T-helper 17 cell (primary cell): ENCODE measurements around the gene GNB2. TPM values are rescaled to one million over a fixed set of nuclear protein-coding genes. Genes with fewer than 3 reads are reported as not detected.
"Not testable (repeated sequence)": the region's sequence is repeated elsewhere in the genome, so short reads cannot be mapped to it uniquely, and the experiment has no call there.

ENCODE experiments used
- ATAC-seq: fragments of 150-1000 bp; cut with Tn5 transposase; 2 replicates; pipeline ENCODE4 v1.10.0; 2021; ENCODE audit warnings: mild to moderate bottlenecking, moderate library complexity
- DNase-seq, 3 donors: peaks; one replicate each; pipeline versions ENCODE4 v3.0.0 to v3.0.0-alpha.2; 2020 to 2021
- H3K9me3 ChIP-seq: one replicate; pipeline ENCODE4 v1.7.0; 2013; ENCODE audit warnings: low read length, mild to moderate bottlenecking; ENCODE audit not compliant: control insufficient read depth, poor library complexity, severe bottlenecking
- H3K27ac Mint-ChIP-seq: one replicate; pipeline ENCODE4 v1.8.0; 2022; ENCODE audit warnings: mild to moderate bottlenecking, moderate library complexity, mixed read lengths
- H3K27me3 Mint-ChIP-seq: one replicate; pipeline ENCODE4 v1.8.0; 2022; ENCODE audit warnings: mixed read lengths
- H3K36me3 Mint-ChIP-seq: one replicate; pipeline ENCODE4 v1.8.0; 2022; ENCODE audit warnings: low read depth, mixed read lengths
- H3K4me1 Mint-ChIP-seq: one replicate; pipeline ENCODE4 v1.8.0; 2022; ENCODE audit warnings: mild to moderate bottlenecking, mixed read lengths
- H3K4me3 Mint-ChIP-seq: one replicate; pipeline ENCODE4 v1.8.0; 2022; ENCODE audit warnings: mild to moderate bottlenecking, moderate library complexity, mixed read lengths
- total RNA-seq, 4 donors: library from RNA in 2 of 4; stranded (reverse) in 2 of 4; gene quantifications; one replicate each; pipeline ENCODE4 v1.2.3 and lab custom pipeline; 2022 to 2026

The GNB2 gene
- total RNA-seq, 2 donors from 2014 or later, result 140 to 161 TPM

DNA sequence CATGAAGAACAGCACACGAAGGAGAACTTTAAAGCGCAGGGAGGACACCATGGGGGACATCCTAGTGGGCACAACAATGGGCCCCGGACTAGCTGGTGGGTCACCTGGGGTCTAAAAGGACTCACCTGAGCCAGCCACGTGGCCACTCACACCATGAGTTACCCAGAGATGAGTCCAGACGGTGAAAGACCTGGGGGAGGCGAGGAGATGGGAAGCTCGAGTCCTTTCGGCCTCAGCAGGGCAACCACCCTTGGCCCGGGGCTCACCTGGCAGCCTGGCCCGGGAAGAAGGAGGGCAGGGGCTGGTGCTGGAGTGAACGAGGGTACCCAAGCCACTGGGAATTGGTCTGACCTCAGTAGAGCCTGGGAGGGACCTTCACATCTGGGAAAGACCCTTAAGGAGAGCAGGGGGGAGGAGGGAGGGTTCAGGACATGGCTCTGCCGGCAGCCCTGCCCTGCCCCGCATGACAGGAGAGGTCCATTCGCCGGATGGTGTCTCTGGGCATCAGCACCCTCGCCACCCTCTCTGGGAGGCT is 14.9 kb downstream of the GNB2 start:
- peaks cover 26% of the 10 kb centered on the region for H3K4me1 Mint-ChIP-seq
- no peak for DNase-seq
- H3K27ac Mint-ChIP-seq, result peak overlapping the region; percentile 72
- peak overlapping the region; percentile 43 for H3K4me3 Mint-ChIP-seq
- no peaks in the 10 kb centered on the region for H3K36me3 Mint-ChIP-seq
- no peaks in the 10 kb centered on the region for H3K9me3 ChIP-seq
- no peak for ATAC-seq
- H3K27me3 Mint-ChIP-seq, result no peaks in the 10 kb centered on the region

DNA sequence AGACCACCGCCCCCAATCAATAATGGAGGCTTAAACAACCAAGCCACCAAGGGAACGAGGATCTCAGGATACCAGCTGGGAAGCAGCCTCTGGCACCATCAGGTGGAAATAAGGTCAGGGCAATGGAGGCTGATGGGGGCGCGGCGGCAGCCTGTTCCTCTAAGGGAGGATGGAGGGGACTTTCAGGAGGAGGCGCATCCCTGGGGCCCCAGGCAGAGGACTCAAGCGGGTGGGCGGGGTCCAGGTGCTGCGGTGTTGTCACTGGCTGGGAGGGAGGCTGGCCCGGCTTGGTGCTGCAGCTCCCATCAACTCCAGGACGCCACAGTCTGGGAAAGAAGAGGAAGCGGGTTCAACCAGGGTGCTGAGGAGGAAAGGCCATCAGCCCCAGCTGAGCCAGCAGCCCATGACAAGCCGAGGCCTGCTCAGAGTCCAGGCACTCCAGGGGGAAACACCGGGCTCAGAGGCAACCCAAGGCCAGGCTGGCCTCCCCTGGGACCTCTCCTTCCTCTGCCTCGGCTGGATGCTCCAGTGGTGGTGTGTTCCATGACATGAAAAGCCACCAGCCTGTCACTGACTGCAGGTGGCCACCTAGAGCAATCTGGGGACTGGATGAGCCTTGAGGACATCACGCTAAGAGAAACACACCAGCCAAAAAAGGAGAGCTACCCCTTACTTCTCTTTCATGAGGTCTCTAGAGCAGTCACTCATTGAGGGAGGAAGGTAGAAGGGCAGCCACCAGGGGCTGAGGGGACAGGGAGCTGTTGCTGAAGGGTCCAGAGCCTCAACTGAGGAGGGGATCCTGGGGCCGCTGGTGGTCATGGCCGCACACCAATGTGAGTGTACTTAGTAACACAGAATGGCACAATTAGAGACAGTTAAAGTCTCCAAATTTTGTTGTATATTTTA is 15.9 kb downstream of the GNB2 start:
- peak overlapping the region; percentile 72 for H3K27ac Mint-ChIP-seq
- no peak for DNase-seq

DNA sequence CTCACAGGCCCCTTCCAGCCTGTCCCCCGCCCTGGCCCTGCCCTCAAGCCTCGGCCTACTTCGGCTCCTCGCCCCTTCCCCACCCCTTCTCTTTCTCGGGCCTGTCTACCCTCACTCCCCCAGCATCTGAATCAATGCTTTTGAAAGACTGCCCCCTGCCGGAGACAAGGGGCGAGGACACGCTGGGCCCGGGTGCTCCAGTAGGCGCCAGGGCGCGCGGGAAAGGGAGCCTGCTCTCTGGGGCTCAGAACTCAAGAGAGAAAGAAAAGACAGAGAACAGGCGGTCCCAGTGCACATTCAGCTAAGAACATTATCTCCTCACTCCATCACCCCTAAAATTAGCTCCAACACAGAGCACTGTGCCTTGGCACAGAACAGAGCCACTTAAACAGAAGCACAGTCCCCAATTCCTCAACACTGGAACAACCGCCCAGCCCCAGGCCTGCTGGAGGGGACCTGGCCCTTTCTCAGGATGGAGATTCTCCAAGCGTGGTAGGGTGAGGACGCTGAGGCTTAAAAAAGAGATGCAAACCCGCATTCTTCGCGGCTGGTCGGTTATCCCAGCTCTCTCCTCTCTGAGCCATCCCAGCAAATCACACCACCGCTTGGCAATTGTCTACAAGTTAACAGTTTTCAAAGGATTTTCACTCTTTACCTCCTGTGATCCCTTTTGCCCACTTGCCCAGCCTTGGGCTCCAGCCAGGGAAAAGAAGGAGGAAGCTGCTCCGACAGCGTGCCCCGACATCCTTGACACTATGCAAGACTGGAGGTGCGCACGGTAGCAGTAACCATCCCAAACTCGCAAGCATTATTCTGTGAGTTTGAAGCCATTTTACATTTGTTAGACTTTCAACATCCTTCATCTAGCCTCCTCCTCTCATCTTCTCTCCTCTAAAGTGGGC is 18.4 kb downstream of the GNB2 start:
- no peaks in the 10 kb centered on the region for H3K27me3 Mint-ChIP-seq
- H3K36me3 Mint-ChIP-seq, result no peaks in the 10 kb centered on the region
- ATAC-seq (peak; percentile 72), DNase-seq (peak; percentile 64 to 81 (median 65))
- H3K4me1 Mint-ChIP-seq, result peaks cover 31% of the 10 kb centered on the region
- peak overlapping the region; percentile 95 for H3K27ac Mint-ChIP-seq
- H3K9me3 ChIP-seq, result no peaks in the 10 kb centered on the region
- peak overlapping the region; percentile 97 for H3K4me3 Mint-ChIP-seq

More for the DNA sequence above, 15.9 kb downstream of the GNB2 start:
- no peak for ATAC-seq
- Mint-ChIP-seq H3K4me3 (no peak overlapping the region), H3K27me3 (no peaks in the 10 kb centered on the region), H3K36me3 (no peaks in the 10 kb centered on the region), H3K4me1 (peaks cover 26% of the 10 kb centered on the region)
- H3K9me3 ChIP-seq, result no peaks in the 10 kb centered on the region

DNA sequence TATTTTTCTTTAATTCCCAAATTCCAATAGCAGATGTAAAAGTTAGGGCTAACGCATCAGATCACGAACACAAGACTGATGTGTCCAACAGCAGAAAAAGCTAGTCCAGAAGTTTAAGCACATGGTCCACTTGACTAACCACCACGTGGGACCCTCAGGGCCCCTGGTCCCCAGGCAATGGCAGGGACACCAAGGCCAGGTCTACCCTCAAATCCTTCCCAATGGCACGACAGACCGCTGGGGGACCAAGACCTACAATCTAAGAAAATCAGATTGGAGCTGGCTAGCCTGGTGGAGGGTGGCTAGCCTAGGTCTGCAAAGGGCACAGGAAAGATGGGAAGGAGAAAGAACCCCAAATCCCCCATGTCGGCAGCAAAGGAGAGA is 19.0 kb downstream of the GNB2 start:
- ATAC-seq (no peak), DNase-seq (no peak)
- peaks cover 31% of the 10 kb centered on the region for H3K4me1 Mint-ChIP-seq
- H3K27ac Mint-ChIP-seq, result peak overlapping the region; percentile 95
- H3K9me3 ChIP-seq, result no peaks in the 10 kb centered on the region
- H3K27me3 Mint-ChIP-seq, result no peaks in the 10 kb centered on the region
- H3K4me3 Mint-ChIP-seq, result peak overlapping the region; percentile 97
- no peaks in the 10 kb centered on the region for H3K36me3 Mint-ChIP-seq

DNA sequence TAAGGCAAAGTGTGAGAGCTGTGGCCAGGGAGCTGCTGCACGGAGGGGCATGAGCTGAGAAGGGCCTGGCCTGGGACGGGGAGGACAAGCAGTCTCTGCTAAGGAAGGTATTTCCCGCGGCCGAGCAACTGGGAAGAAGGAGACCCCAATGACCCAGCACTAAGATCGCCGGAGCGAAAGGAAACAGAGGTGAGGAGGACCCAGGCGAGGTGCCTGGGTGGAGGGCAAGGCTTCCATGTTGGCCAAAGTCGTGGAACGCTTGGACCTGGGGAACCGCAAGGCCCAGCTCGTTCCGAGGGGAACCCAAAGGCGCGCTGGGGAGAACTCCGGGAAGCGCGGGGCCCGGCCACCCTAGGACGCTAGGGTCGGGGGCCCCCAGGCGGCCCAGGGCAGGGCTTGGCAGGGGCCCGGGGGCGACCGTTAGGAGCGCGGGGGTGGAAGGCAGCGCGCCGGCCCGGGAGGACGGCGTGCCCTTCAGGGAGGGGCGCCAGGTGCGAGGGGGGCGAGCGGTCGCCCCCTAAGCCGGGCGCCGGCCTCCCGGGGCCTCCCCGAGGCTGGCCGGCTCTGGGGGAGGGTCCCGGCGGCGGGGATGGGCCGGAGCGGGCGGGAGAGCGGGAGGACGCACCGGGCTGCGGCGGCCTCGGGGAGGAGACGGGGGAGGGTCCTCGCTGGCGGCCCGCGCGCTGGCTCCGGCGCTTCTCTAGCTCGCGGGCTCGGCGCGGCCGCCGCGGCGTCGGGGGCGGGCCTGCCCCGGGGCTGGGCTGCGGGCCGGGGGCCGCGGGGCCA is 20.0 kb downstream of the GNB2 start:
- peak overlapping the region; percentile 95 for H3K27ac Mint-ChIP-seq
- no peaks in the 10 kb centered on the region for H3K9me3 ChIP-seq
- H3K4me3 Mint-ChIP-seq, result peak overlapping the region; percentile 97
- H3K4me1 Mint-ChIP-seq, result peaks cover 31% of the 10 kb centered on the region
- H3K36me3 Mint-ChIP-seq, result no peaks in the 10 kb centered on the region
- ATAC-seq (peak; percentile 43), DNase-seq (no peak)
- no peaks in the 10 kb centered on the region for H3K27me3 Mint-ChIP-seq

DNA sequence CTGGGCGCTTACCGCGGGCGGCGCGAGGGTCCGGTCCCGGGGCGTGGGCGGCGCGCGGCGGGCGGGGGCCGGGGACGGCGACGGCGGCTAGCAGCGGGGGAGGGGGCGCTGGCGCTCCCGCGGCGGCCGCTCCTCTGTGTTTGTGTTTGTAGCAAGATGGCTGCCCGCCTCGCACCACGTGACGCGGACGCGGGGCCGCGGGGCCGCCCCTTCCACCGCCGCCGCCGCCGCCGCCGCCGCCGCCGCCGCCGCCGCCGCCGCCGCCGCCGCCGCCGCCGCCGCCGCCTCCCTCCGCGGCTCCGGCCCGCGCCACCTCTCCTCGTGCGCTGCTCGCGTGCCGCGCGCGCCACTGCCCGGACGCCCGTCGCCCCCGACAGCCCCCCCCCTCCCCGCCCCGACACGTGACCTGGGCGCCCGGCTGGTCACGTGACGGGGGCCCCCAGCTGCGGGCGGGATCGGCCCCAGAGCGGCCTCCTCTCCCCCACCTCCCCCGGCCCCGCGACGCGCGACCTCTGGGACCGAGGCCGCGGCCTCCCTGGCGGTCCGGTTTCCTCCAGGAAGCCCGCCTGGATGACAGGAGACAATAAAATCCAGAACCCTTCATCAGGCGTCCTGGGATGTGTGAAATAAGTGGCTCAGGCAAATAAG is 20.7 kb downstream of the GNB2 start, which contains the start of gene GIGYF1:
TSS of gene GIGYF1 (minus strand) at position 153 of the 648 bp plus-strand sequence. CDS start 6,012 bp downstream, outside the sequence.
- Mint-ChIP-seq H3K4me3 (peak within 1 kb of the TSS; percentile 97), H3K4me1 (peaks cover 25% of the 10 kb centered on the region), H3K36me3 (no peaks in the 10 kb centered on the region), H3K27ac (peak within 1 kb of the TSS; percentile 95), H3K27me3 (no peaks in the 10 kb centered on the region)
- no peaks in the 10 kb centered on the region for H3K9me3 ChIP-seq
- peak; percentile 80 for ATAC-seq
- peak; percentile 55 to 73 (median 68) for DNase-seq

DNA sequence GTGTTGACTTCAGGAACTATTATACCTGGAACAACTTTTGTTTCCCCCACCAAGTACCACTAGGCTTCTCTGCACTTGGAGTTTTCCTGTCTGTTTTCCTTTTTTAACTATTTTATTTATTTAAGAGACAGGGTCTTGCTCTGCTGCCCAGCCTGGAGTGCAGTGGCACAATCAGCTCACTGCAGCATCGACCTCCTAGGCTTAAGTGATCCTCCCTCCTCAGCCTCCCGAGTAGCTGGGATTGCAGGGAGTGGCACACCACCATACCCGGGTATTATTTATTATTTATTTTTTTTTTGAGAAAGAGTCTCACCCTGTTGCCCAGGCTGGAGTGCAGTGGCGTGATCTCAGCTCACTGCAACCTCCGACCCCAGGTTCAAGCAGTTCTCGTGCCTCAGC is 22.6 kb downstream of the GNB2 start:
- Mint-ChIP-seq H3K36me3 (no peaks in the 10 kb centered on the region), H3K27ac (no peak overlapping the region), H3K4me3 (no peak overlapping the region), H3K4me1 (peaks cover 23% of the 10 kb centered on the region), H3K27me3 (no peaks in the 10 kb centered on the region)
- DNase-seq (no peak), ATAC-seq (no peak)
- H3K9me3 ChIP-seq, result no peaks in the 10 kb centered on the region

DNA sequence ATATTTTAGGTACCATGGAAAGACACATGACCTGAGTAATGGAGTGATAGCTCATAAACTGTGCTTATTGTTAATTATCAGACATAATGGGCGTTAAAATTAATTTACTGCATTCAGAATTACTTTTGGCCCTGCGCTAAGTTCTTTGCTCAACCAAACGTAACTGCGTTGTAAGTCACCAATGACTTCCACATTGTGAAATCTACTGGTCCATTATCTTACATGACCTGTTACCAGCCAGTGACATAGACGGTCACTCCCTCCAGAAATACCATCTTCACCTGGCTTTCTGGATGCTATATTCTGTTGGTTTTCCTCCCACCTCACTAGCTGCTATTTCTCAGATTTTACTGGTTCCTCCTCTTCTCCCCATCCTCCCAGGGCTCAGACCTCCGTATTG is 25.5 kb downstream of the GNB2 start:
- Mint-ChIP-seq H3K36me3 (no peaks in the 10 kb centered on the region), H3K4me1 (peaks cover 5% of the 10 kb centered on the region), H3K4me3 (no peak overlapping the region), H3K27ac (no peak overlapping the region), H3K27me3 (no peaks in the 10 kb centered on the region)
- H3K9me3 ChIP-seq, result no peaks in the 10 kb centered on the region
- ATAC-seq (no peak), DNase-seq (no peak)

DNA sequence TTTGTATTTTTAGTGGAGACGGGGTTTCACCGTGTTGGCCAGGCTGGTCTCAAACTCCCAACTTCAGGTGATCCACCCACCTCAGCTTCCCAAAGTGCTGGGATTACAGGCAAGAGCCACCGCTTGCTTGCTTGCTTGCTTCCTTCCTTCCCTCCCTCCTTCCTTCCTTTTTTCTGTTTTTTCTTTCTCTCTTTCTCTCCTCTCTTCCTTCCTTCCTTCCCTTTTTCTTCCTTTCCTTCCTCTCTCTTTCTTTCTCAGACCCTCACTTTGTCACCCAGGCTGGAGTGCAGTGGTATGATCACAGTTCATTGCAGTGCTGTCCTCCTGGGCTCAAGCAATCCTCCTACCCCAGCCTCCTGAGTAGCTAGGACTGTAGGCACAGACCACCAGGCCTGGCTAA is 27.5 kb downstream of the GNB2 start:
- H3K27me3 Mint-ChIP-seq, ATAC-seq, H3K9me3 ChIP-seq, DNase-seq, H3K4me3 Mint-ChIP-seq, H3K27ac Mint-ChIP-seq, H3K36me3 Mint-ChIP-seq, H3K4me1 Mint-ChIP-seq: not testable (repeated sequence)

DNA sequence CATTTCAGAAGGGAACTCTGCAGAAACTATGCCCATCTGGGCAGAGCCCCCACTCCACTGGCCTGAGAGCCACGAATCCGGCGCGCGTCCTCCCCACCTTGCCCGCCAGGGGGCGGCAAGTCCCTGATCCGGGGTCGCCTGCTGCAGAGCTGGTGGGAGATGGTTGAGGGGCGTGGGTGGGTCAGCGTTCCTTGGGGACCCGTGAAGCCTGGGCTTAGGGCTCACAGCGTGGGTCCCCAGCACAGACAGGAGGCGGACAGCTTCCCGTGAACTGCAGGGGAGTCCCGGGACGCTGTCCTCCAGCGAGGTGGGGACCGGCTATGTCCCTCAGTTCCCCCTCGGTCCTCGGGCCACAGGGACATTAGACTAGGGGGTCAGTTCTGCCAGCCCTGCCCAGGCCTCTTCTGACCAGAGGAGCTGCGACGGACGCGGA is 31.8 kb downstream of the GNB2 start:
- H3K9me3 ChIP-seq, result no peaks in the 10 kb centered on the region
- Mint-ChIP-seq H3K27ac (peak overlapping the region; percentile 95), H3K4me1 (peaks cover 10% of the 10 kb centered on the region), H3K27me3 (no peaks in the 10 kb centered on the region), H3K4me3 (peak overlapping the region; percentile 96), H3K36me3 (peaks cover 4% of the 10 kb centered on the region)
- DNase-seq (peak; percentile 60 to 76 (median 65)), ATAC-seq (peak; percentile 64)

DNA sequence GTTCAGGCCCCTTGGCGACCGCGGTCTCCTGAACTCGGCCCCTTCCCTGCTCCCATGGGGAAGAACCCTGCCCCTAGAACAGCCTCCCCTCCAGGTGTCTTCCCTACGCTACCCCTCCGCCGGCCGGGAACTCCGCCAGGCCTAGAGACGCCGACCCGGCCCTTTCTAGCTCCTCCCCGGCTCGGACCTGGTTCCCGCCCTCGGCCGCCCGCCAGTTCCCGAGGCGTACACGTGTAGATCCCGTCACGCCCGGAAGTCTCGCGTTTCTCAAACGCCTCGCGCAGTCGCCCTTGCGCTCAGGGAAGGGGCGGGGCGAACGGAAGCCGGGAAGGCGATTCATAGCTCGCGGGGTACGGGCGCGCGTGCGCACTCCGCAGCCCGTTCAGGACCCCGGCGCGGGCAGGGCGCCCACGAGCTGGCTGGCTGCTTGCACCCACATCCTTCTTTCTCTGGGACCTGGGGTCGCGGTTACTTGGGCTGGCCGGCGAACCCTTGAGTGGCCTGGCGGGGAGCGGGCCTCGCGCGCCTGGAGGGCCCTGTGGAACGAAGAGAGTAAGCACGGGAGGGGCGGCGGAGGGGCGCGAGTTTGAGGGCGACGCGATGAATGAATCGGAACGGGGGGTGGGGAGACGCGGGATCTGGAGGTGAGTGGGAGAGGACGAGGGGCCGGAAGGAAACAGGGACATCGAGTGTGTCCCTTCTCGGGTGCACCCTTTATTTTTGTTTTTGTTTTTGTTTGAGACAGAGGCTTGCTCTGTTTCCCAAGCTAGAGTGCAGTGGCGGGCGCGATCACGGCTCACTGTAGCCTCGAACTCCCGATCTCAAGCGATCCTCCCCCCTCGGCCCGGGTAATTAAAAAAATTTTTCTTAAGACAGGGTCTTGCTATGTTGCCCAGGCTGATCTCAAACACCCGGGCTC is 32.5 kb downstream of the GNB2 start, which contains the start of gene POP7:
TSS of gene POP7 (plus strand) at position 369 of the 919 bp plus-strand sequence. CDS start 710 bp downstream, outside the sequence.
- peak; percentile 96 to 98 (median 97) for DNase-seq
- peak within 1 kb of the TSS; percentile 96 for H3K4me3 Mint-ChIP-seq
- no peaks in the 10 kb centered on the region for H3K27me3 Mint-ChIP-seq
- peak; percentile 97 for ATAC-seq
- no peaks in the 10 kb centered on the region for H3K9me3 ChIP-seq
- H3K4me1 Mint-ChIP-seq, result peaks cover 11% of the 10 kb centered on the region
- peak within 1 kb of the TSS; percentile 95 for H3K27ac Mint-ChIP-seq
- peaks cover 4% of the 10 kb centered on the region for H3K36me3 Mint-ChIP-seq
